ENCODE results near the gene NAALADL2.
"Not testable (repeated sequence)": the region's sequence is repeated elsewhere in the genome, so short reads cannot be mapped to it uniquely, and the experiment has no call there.

NAALADL2 gene

DNA sequence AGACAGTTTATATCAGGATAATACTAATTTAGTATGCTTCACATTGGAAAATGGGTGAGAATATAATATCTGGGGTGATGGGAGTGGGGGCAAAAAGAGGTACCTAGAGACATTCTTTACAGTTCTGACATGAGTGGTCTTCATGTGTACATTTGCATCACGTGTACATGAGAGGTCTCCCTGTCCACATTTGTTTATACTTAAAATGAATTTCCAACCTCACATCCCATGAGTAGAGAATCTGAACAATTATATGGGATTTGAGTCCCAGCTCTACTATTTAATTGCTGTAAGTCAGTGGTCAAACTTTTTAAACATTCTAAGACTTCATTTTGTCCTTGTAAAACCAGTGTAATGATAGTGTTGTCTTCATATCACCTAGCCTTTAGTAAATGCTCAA is 408.4 kb downstream of the NAALADL2 start:
- Histone ChIP-seq H3K36me3 (no peaks in the 10 kb centered on the region), H3K4me3 (no peak overlapping the region), H3K27me3 (no peaks in the 10 kb centered on the region), H3K27ac (no peak overlapping the region), H3K4me1 (no peaks in the 10 kb centered on the region), H3K9me3 (no peaks in the 10 kb centered on the region)
- TF ChIP-seq, protein P1, sequence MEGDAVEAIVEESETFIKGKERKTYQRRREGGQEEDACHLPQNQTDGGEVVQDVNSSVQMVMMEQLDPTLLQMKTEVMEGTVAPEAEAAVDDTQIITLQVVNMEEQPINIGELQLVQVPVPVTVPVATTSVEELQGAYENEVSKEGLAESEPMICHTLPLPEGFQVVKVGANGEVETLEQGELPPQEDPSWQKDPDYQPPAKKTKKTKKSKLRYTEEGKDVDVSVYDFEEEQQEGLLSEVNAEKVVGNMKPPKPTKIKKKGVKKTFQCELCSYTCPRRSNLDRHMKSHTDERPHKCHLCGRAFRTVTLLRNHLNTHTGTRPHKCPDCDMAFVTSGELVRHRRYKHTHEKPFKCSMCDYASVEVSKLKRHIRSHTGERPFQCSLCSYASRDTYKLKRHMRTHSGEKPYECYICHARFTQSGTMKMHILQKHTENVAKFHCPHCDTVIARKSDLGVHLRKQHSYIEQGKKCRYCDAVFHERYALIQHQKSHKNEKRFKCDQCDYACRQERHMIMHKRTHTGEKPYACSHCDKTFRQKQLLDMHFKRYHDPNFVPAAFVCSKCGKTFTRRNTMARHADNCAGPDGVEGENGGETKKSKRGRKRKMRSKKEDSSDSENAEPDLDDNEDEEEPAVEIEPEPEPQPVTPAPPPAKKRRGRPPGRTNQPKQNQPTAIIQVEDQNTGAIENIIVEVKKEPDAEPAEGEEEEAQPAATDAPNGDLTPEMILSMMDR (IDR thresholded peaks at IDR 0.05): no peak
- intact Hi-C loops (cut with DNase I; ENCODE audit: low total_unique reads): no loop called here
- no peak for DNase-seq

DNA sequence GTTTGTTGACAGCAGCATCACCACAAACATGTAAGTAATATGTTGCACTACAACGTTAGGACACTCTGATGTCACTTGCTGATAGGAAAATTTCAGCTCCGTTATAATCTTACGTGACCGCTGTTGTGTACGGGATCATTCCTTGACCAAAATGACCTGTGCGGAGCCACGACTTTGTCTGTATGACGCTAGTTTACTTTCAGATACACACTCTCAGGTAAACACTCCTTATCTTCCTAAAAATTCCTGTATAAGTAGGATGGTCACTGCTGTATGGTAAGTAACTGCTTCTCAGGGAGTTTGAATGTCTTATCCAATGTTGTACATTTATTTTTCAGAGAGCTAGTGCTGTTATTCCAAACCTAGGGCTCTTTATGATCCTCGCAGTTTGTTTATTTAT is 410.3 kb downstream of the NAALADL2 start:
- TF ChIP-seq, protein P1 (IDR thresholded peaks at IDR 0.05): no peak
- Histone ChIP-seq H3K9me3 (no peaks in the 10 kb centered on the region), H3K27me3 (no peaks in the 10 kb centered on the region), H3K36me3 (no peaks in the 10 kb centered on the region), H3K4me3 (no peak overlapping the region), H3K27ac (no peak overlapping the region), H3K4me1 (no peaks in the 10 kb centered on the region)
- intact Hi-C loops (cut with DNase I; ENCODE audit: low total_unique reads): no loop called here
- no peak for DNase-seq

DNA sequence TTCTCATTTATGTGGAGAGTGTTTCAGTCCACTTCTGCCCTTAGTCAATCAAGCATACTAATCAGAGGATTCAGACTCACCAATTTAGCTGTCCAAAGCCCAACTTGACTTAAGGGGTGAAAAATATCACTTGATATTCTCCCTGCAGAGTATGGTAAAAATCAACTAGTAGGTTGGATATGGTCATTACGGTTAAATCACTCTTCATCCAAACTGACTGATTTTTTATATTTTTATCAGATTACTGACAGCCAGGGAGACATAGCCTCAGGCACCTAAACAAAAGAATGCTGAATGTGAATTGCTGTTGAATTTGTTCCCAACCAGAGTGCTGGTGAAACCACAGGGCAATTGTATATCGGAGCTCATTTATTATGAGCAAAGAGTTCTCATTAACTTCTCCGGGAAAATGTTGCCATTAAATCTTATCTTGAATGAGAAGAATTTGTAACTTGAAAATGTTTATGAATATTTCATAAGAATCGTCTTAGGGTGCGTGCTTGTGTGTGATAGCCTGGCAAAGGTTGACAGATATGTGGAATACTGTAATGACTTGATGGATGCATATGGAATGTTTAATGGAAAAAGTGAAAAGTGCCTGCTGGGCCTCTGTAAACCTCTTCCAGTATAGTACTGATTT is 411.2 kb downstream of the NAALADL2 start:
- no peak overlapping the region for H3K27ac ChIP-seq
- TF ChIP-seq, protein P1 (IDR thresholded peaks at IDR 0.05): no peak
- H3K27me3 ChIP-seq: no peaks in the 10 kb centered on the region
- intact Hi-C loops (cut with DNase I; ENCODE audit: low total_unique reads): no loop called here
- H3K36me3 ChIP-seq: no peaks in the 10 kb centered on the region
- H3K9me3 ChIP-seq: no peaks in the 10 kb centered on the region
- no peaks in the 10 kb centered on the region for H3K4me1 ChIP-seq
- H3K4me3 ChIP-seq: no peak overlapping the region
- no peak for DNase-seq

DNA sequence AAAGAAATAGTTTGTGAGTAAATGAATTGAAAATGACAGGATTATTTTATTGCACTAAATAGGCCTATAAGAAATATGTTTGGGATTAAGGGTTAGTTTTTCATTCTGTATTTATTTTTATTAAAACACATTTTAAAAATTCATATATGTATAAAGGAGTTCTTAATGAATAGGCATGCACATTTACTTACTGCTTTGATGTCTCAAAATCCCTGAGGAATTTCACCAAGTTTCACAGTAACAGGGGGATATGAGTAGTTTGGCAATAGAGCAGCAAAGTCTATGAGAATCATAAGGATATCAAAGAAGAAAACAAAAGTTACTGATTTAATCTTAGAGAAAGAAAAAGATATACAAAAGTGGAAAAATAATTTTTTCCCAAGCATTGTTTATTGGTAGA is 411.7 kb downstream of the NAALADL2 start:
- TF ChIP-seq, protein P1 (IDR thresholded peaks at IDR 0.05): no peak
- DNase-seq: no peak
- Histone ChIP-seq H3K36me3 (no peaks in the 10 kb centered on the region), H3K4me3 (no peak overlapping the region), H3K27ac (no peak overlapping the region), H3K4me1 (no peaks in the 10 kb centered on the region), H3K27me3 (no peaks in the 10 kb centered on the region), H3K9me3 (no peaks in the 10 kb centered on the region)
- intact Hi-C loops (cut with DNase I; ENCODE audit: low total_unique reads): no loop called here

DNA sequence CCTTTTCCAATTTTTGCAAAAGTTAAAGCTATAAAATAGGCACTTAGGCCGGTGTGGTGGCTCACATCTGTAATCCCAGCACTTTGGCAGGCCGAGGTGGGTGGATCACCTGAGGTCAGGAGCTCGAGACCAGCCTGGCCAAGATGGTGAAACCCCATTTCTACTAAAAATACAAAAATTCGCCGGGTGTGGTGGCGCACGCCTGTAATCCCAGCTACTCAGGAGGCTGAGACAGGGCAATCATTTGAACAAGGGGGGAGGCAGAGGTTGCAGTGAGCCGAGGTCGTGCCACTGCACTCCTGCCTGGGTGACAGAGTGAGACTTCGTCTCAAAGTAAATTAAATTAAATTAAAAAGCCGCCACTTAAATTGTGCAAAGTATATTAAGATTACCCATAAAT is 412.3 kb downstream of the NAALADL2 start:
- H3K27ac ChIP-seq; H3K4me1 ChIP-seq; H3K27me3 ChIP-seq; H3K4me3 ChIP-seq; H3K36me3 ChIP-seq; H3K9me3 ChIP-seq; DNase-seq; intact Hi-C loops (cut with DNase I; ENCODE audit: low total_unique reads): not testable (repeated sequence)

DNA sequence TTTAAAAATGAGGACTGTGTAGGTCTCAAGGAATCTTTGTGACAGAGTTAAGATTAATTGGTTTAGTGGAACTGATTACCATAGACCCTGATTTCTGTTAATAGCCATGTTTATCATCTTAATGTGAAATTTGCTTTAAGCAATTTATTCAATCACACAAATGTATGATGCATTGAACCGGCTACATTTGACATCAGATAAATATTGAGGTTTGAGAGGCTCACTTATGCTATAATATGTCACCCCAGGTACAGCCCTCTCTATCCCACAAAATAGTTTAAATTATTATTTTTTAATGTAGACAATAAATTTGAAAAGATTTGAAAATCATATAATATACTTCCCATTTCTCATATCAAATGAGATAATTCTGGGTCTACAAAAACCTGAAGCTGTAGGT is 413.3 kb downstream of the NAALADL2 start:
- Histone ChIP-seq H3K4me3 (no peak overlapping the region), H3K27me3 (no peaks in the 10 kb centered on the region), H3K4me1 (no peaks in the 10 kb centered on the region), H3K9me3 (no peaks in the 10 kb centered on the region), H3K36me3 (no peaks in the 10 kb centered on the region), H3K27ac (no peak overlapping the region)
- intact Hi-C loops (cut with DNase I; ENCODE audit: low total_unique reads): no loop called here
- TF ChIP-seq, protein P1 (IDR thresholded peaks at IDR 0.05): no peak
- DNase-seq: no peak

Data from tibial artery (tissue), 4 donors.